Ramos (cell line): ENCODE data around the gene MPRIP.
"Not testable (repeated sequence)": the region's sequence is repeated elsewhere in the genome, so short reads cannot be mapped to it uniquely, and the experiment has no call there.

Source experiments
- in situ Hi-C: fragments of 300-500 bp; cut with MboI; formaldehyde crosslinking; loops from one replicate; pipeline ENCODE4 v1.14.3; 2022; ENCODE audit warnings: low sequenced_read_pairs; ENCODE audit not compliant: unreplicated experiment

The MPRIP gene

DNA sequence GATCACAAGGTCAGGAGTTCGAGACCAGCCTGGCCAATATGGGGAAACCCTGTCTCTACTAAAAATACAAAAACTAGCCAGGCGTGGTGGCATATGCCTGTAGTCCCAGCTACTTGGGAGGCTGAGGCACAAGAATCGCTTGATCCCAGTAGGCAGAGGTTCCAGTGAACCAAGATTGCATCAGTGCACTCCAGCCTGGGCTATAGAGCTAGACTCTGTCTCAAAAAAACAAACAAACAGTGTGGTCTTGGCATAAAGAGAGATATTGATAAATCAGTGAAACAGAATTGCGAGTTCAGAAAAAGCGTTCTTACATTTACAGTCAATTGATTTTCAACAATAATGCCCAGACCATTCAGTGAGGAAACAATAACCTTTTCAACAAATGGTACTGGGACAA is 153.2 kb downstream of the MPRIP start:
- in situ Hi-C loops = not testable (repeated sequence)

GRCh38 chr17:17196776-17197175 is 154.5 kb downstream of the MPRIP start:
- in situ Hi-C loops = no loop called here

DNA sequence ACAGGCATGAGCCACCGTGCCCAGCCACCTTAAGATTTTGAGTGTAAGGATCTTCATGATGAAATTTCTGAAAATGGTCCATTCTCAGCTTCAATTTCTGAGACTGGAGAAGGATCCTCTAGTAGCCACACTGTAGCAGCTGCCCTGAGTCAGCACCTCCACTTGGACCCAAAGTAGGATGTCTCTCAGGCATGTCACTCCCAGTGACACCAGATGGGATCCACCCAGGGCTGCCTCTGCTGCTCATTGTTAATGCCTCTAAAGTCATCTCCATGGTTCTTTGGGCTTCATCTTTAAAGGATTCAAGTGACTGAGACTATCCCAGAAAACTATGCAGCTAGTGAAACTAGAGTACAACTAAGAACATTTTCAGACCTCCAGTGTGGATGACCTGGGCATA is 156.0 kb downstream of the MPRIP start:
- in situ Hi-C loops = no loop called here

DNA sequence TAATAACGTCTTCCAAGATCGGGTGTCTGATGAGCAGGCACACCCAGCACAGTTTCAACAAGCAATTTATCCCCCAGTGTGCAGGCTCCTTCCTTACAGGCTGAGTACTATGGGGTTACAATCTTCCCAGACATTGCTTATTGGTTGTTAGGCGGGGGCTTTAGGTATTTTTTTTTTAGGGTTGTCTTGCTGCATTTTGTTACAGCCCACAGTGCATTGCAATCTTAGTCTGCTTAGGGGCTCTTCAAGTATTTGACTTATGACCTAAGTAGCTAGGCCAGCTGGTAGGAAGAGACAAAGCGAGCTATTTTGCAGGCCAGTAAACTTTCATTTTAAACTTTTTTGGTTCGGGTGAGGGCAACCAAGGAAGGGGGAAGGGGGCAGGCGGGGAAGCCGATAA is 158.1 kb downstream of the MPRIP start:
- in situ Hi-C loops = no loop called here

DNA sequence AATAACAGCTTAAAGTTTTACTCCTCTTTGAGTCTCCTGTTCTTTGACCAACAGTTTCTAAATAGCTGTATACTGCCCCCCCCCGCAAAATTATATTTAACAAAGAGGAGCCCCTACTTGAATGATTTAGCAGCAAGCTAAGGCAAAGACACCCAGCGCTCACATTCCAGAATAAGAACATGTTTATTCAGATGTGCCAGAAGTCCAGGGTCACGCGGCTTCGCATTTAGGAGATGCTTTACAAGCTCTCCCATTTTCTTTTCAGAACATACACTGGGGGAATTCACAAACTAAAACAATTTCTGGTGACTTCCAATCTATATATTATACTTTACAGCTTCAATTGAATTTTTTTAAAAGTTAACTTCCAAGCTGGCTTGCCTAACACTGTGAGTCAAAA is 158.6 kb downstream of the MPRIP start:
- in situ Hi-C loops = no loop called here

DNA sequence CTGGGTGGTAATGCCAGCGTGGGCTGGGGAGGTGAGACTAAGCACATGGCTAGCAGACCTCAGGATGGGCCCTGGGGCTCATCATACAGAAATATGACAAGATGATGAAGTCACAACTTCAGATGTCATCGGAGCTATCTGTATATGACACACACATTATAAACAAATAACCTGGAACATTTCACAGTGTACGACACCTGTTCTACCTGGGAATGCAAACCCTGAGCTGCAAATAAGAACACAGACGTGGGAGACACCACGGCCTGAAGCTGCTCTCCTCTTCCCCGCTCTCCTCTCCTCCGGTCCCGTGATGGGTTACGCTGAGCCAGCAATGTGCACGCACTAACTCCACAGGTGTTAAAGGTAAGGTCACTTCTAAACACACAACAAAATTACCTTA is 159.0 kb downstream of the MPRIP start:
- in situ Hi-C loops = no loop called here

DNA sequence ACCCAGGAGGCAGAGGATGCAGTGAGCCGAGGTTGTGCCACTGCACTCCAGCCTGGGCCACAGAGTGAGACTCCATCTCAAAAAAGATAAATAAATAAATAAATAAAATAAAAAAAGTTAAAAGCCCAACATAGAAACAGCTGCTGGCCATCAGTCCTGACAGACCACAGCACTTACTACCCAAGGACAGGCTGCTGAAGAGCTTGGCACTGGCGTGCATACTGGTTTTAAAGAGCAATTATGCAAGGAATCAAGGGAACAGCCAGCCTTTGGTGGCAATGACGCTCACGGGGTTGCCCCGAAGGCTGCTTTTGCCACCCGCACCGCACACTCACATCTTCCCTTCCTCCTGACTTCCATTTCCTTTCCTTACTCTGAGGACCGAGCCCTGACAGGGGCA is 159.7 kb downstream of the MPRIP start:
- in situ Hi-C loops = no loop called here

DNA sequence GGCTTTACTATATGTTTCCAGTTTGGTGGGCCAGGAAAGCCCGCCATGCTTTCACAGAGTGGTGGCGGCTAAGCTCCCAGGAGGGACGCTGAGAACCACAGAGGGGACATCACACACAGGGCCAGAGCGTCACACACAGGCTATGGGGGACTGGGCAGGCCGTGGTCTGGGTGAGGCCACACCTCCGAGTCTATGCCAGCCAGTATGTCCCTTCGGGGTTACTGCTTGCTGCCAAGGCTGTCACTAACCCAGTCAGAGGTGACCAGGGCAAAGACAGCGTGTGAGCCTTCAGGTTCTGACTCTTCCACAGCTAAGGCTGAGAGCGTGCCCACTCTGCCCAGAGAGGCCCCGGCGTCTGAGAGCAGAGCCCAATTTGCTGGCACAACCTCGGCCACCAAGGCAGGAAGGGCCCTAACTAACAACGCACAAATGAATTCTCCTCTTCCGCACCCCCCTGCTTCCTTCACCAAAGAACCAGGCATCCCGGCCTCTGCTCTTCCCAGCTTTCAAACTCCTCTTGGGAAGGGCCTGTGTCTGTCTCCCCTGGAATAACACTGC is 161.0 kb downstream of the MPRIP start:
- in situ Hi-C loops = no loop called here

- in situ Hi-C loops = no loop called here
Observed at GRCh38 chr17:17204041-17204591, 161.9 kb downstream of the MPRIP start.

- in situ Hi-C loops = no loop called here
Observed at GRCh38 chr17:17204635-17205231, 162.5 kb downstream of the MPRIP start.

DNA sequence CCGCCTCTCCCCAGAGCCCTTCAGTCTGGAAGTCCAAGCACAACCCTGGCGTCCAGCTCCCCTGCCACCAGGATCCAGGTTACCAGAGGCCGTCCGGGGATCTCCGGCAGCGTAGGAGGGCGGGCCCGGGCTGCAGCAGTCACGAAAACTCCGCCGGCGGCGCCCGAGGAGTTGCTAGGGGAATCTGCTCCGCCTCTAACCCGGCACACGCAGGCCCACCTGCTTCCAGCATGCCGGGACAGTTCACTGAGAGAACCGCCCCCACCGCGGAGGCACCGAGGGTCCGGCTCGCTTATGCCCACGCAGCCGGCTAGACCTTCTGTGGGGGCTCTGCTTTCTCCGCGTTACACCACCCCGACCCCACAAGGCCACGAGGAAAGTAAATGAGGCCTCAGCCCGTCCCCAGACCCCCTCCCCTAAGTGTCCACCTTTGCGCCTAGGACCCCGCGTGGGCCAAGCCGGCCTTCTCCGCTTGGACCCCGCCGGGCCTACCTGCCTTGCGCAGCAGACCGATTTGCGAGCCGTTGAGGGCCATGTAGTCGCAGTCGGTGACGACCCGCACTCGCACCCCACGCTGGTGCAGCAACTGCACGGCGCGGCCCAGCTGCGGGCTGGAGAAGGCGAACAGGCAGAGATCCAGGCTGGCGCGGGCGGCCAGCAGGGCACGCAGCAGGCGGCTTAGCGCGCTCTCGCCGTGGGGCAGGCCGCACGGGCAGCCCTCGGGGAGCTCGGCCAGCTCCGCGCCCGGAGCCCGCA is 163.3 kb downstream of the MPRIP start:
- in situ Hi-C loops = no loop called here

DNA sequence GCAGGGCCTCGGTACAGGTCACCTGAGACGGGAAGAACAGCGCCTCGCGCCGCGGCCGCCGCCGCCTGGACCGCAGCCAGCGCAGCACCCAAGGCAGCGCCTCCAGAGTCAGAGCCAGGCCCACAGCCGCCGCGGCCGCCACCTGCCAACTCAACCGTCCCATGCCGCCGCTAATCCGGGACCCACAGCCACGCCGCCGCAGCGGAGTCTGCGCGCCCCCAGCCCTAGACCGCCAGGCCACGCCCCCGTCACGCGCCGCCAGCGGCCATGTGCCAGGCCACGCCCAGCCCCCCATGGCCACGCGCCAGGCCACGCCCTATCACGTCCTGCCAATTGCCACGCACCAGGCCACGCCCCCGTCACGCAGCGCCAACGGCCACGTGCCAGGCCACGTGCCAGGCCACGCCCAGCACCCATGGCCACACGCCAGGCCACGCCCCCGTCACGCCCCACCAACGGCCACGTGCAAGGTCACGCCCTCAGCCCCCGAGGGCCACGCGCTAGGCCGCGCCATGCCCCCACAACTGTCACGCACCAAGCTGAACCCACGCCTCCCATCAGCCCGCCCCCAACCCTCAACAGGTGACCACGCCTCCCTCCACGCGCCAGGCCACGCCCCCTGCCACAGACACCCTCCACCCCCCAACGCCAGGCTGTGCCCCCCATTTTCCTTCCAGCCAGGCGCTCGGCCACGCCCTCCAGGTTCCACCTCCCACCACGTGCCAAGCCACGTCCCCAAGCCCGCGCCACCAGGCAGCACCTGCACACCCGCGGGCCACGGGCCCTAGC is 164.1 kb downstream of the MPRIP start, which contains the start of gene PLD6:
Gene PLD6 (minus strand): TSS at position 210 of the 789 bp plus-strand sequence. CDS start 47 bp downstream, at position 163.
- in situ Hi-C loops = no loop called here

GRCh38 chr17:17206913-17207335 is 164.7 kb downstream of the MPRIP start:
- in situ Hi-C loops = no loop called here

GRCh38 chr17:17207998-17208397 is 165.7 kb downstream of the MPRIP start:
- in situ Hi-C loops = no loop called here

DNA sequence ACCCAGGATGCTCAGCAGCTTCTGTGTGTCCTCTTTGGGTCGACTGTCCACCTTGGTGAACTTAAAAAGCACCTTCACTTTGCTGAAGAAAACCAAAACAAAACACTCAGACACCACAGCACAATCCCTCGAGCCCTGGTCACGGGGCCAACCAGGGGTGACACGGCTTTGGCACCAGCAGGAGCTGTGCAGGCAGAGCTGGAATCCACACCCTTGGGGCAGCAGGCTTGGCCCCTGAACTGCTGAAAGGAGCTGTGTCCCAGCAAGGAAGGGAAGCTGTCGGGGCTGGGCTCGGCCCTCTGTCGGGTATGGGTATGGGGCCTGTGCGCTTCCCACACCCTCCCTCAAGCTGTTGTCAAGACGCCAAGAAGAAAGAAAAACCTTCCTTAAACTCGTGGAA is 171.5 kb downstream of the MPRIP start:
- in situ Hi-C loops = no loop called here

DNA sequence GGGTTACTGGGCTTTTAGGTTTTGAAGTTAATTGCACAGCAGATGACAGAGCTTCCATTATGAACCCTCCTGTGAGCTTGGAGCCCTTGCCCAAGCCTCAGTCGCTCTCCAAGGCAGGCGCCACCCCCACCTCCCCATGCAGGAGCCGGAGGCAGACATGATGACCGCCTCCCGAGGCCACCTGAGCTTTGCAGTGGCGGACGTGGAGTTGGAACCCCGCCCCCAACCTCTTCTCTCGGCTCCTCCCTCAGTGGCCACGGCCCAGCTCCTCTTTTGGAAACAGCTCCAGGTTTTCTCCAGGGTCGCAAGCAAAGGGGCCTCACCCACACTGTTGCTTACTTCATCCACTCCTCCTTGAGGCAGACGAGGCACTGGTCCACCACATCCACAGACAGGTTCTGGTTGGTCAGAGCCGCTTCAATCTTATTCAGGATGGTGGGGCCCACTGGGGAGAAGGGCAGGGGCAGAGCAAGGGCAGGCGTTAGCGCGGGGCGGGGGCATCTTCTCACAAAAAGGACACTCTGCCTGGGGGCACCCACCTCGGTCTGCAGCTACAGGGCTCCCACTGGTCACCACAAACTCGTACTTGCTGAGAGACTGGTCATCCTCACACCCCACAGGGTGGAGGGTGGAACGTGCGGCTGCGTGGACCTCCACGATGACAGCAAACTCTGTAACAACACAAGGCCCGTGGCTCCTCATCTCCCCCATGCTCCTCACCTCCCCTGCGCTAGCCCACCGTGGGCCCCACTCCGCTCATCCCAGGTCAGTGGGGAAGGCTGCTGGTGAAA is 172.6 kb downstream of the MPRIP start:
- in situ Hi-C loops = no loop called here

GRCh38 chr17:17215575-17215974 is 173.3 kb downstream of the MPRIP start:
- in situ Hi-C loops = no loop called here

DNA sequence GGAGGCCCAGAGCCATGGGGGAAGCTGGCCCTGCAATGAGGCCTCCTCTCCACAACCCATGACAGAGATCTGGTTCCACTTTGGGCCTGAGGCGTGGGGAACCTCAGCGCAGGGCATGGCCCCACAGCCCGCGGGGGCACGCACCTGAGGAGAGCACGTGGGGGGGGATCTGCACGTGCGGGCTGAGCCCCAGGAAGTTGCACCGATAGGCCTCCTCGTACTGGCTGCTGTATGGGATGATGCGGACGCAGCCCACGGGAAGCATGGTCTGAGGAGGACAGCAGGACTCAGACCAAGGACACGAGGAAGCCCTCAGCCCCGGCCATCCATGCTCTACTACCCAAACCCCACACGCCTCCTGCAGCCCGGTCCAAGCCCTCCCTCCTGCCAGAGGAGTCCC is 174.0 kb downstream of the MPRIP start:
- in situ Hi-C loops = no loop called here

DNA sequence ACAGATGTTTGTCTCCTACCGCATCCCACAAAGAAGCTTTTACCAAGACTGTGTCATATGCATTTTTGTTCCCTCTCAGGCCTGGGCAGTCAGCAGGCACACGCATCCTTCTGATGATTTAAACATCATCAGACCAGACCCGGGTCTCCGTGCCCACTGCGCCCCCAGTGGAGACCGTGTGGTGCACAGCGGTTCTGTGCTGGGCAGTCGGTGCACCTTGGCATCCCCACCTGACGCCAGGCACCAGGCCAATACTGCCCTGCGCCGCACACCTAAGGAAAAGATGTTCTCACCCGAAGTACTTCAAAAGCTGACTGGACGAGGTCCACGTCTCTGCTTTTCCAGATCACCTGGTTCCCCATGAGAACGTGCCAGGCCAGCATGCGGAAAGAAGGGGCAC is 174.5 kb downstream of the MPRIP start:
- in situ Hi-C loops = no loop called here

- in situ Hi-C loops = no loop called here
Observed at GRCh38 chr17:17217995-17218394, 175.7 kb downstream of the MPRIP start.
